ENCODE measurements around the gene TMEM53. TPM values are rescaled to one million over a fixed set of nuclear protein-coding genes. Genes with fewer than 3 reads are reported as not detected.
A peak's percentile ranks its signal among the peaks of the same experiment; 100 is the strongest.

The TMEM53 gene
- total RNA-seq, 4 donors from 2014 or later = 3.9 to 10.4 (median 8.0) TPM

- TF ChIP-seq POLR2A (IDR thresholded peaks at IDR 0.05) (no peak), CTCF (IDR thresholded peaks at IDR 0.05) (no peak)
- intact Hi-C loops (cut with DNase I) = no loop called here
- no peak overlapping the region for H3K4me3 ChIP-seq (replicated peaks in 1 of 3)
- WGBS, 2 donors = 91 to 100% methylated on average over 2 of the region's 2 CpGs
- no peaks in the 10 kb centered on the region for H3K27me3 ChIP-seq
- no peaks in the 10 kb centered on the region for H3K4me1 ChIP-seq
- H3K9me3 ChIP-seq = no peaks in the 10 kb centered on the region
- H3K36me3 ChIP-seq = peaks cover 43 to 67% of the 10 kb centered on the region in 2 donors
- no peak overlapping the region for H3K27ac ChIP-seq
- no peak for DNase-seq
Observed at GRCh38 chr1:44647896-44648295, 26.4 kb downstream of the TMEM53 start.

GRCh38 chr1:44646261-44647110 is 27.8 kb downstream of the TMEM53 start:
- Histone ChIP-seq H3K4me3 (replicated peaks in 1 of 3) (no peak overlapping the region), H3K27me3 (no peaks in the 10 kb centered on the region), H3K36me3 (peaks cover 52 to 71% of the 10 kb centered on the region in 2 donors), H3K4me1 (no peaks in the 10 kb centered on the region), H3K27ac (no peak overlapping the region), H3K9me3 (no peaks in the 10 kb centered on the region)
- 95 to 96% methylated on average over 28 of the region's 28 CpGs for WGBS, 2 donors
- DNase-seq = no peak
- TF ChIP-seq POLR2A (IDR thresholded peaks at IDR 0.05) = no peak
- TF ChIP-seq CTCF (IDR thresholded peaks at IDR 0.05) = no peak
- intact Hi-C loops (cut with DNase I) = no loop called here

- TF ChIP-seq POLR2A (IDR thresholded peaks at IDR 0.05) = no peak
- no peak for TF ChIP-seq CTCF (IDR thresholded peaks at IDR 0.05)
- no peak for DNase-seq
- intact Hi-C loops (cut with DNase I) = no loop called here
- no peak overlapping the region for H3K4me3 ChIP-seq (replicated peaks in 1 of 3)
- 75 to 86% methylated on average over 17 to 18 of the region's 18 CpGs for WGBS, 2 donors
- H3K4me1 ChIP-seq = no peaks in the 10 kb centered on the region
- H3K9me3 ChIP-seq = no peaks in the 10 kb centered on the region
- peaks cover 56 to 72% of the 10 kb centered on the region in 2 donors for H3K36me3 ChIP-seq
- H3K27ac ChIP-seq = peak overlapping the region in 1 of 3 donors; percentile 7
- H3K27me3 ChIP-seq = no peaks in the 10 kb centered on the region
Observed at GRCh38 chr1:44645476-44646244, 28.6 kb downstream of the TMEM53 start.

- Histone ChIP-seq H3K27ac (no peak overlapping the region), H3K36me3 (peaks cover 50 to 70% of the 10 kb centered on the region in 2 donors), H3K4me3 (replicated peaks in 1 of 3) (no peak overlapping the region), H3K27me3 (no peaks in the 10 kb centered on the region), H3K9me3 (no peaks in the 10 kb centered on the region), H3K4me1 (no peaks in the 10 kb centered on the region)
- no peak for DNase-seq
- no peak for TF ChIP-seq CTCF (IDR thresholded peaks at IDR 0.05)
- no peak for TF ChIP-seq POLR2A (IDR thresholded peaks at IDR 0.05)
- intact Hi-C loops (cut with DNase I) = no loop called here
- 90 to 98% methylated on average over 6 to 7 of the region's 7 CpGs for WGBS, 2 donors
Observed at GRCh38 chr1:44644806-44645205, 29.5 kb downstream of the TMEM53 start.

Data from thyroid gland (tissue), 4 donors.